ENCODE results near the gene MBNL1.

GRCh38 chr3:152374262-152374990, 105.7 kb downstream of the MBNL1 start:
- no peak for TF ChIP-seq POLR2A (IDR thresholded peaks at IDR 0.05; ENCODE audit: low read length)
- no peak for TF ChIP-seq GATA1 (IDR thresholded peaks at IDR 0.05; ENCODE audit: low read depth, low read length)

Data from erythroblast (primary cell).